Karpas-422 (cell line): ENCODE measurements around the gene PLEKHH2. TPM values are rescaled to one million over a fixed set of nuclear protein-coding genes. Genes with fewer than 3 reads are reported as not detected.
"Not testable (repeated sequence)": the region's sequence is repeated elsewhere in the genome, so short reads cannot be mapped to it uniquely, and the experiment has no call there.

Experiments used
- DNase-seq: peaks from one replicate; pipeline ENCODE4 v3.0.0-alpha.2; 2015
- H2AFZ ChIP-seq: fragments of 200-600 bp; sonication (generic); 2 replicates; pipeline ENCODE4 v1.6.1; 2014; ENCODE audit warnings: antibody characterized with exemption, low read length, mixed read lengths
- H3K27ac ChIP-seq: fragments of 200-600 bp; sonication (generic); 2 replicates; pipeline ENCODE4 v1.5.1; 2014; ENCODE audit warnings: mild to moderate bottlenecking, low read length, moderate library complexity
- H3K27me3 ChIP-seq: fragments of 200-600 bp; sonication (generic); 2 replicates; pipeline ENCODE4 v1.6.1; 2014; ENCODE audit warnings: low read length, mixed read lengths
- H3K36me3 ChIP-seq: fragments of 200-600 bp; sonication (generic); 2 replicates; pipeline ENCODE4 v1.6.1; 2014; ENCODE audit warnings: low read length, mixed read lengths; ENCODE audit not compliant: insufficient read depth
- H3K4me1 ChIP-seq: fragments of 200-600 bp; sonication (generic); 2 replicates; pipeline ENCODE4 v1.6.1; 2014; ENCODE audit warnings: mild to moderate bottlenecking, low read length, mixed read lengths
- H3K4me2 ChIP-seq: fragments of 200-600 bp; sonication (generic); 2 replicates; pipeline ENCODE4 v1.6.1; 2014; ENCODE audit warnings: low read length, low read depth, mild to moderate bottlenecking; ENCODE audit not compliant: poor library complexity, severe bottlenecking
- H3K4me3 ChIP-seq: fragments of 200-600 bp; sonication (generic); 2 replicates; pipeline ENCODE4 v1.5.1; 2014; ENCODE audit warnings: mild to moderate bottlenecking, antibody characterized with exemption, low read length, mixed read lengths
- H3K79me2 ChIP-seq: fragments of 200-600 bp; sonication (generic); 2 replicates; pipeline ENCODE4 v1.6.1; 2014; ENCODE audit warnings: mild to moderate bottlenecking, low read length, mixed read lengths
- H3K9ac ChIP-seq: fragments of 200-600 bp; sonication (generic); 2 replicates; pipeline ENCODE4 v1.6.0; 2014; ENCODE audit warnings: low read length
- H3K9me2 ChIP-seq: fragments of 200-600 bp; sonication (generic), shearing (Covaris generic); replicated peaks from 2 replicates; pipeline ENCODE4 v1.6.0; 2014; ENCODE audit warnings: mild to moderate bottlenecking, low read length, moderate library complexity; ENCODE audit not compliant: insufficient read depth
- H3K9me3 ChIP-seq: fragments of 300-700, 200-600 bp; sonication (generic); 2 replicates; pipeline ENCODE4 v1.6.1; 2014; ENCODE audit warnings: low read length, mixed read lengths
- H4K20me1 ChIP-seq: fragments of 200-600 bp; sonication (generic); 2 replicates; pipeline ENCODE4 v1.6.1; 2014; ENCODE audit warnings: mild to moderate bottlenecking, antibody characterized with exemption, low read length, low read depth; ENCODE audit not compliant: insufficient read depth
- total RNA-seq: library from RNA; depleted of rRNA; stranded (reverse); fragments of >200 nt; shearing (Covaris generic); gene quantifications from 2 replicates; pipeline ENCODE4 v1.2.3, GENCODE V29; 2014; ENCODE audit warnings: low replicate concordance

PLEKHH2 gene
- total RNA-seq, 1 experiment from 2014 or later: not detected

DNA sequence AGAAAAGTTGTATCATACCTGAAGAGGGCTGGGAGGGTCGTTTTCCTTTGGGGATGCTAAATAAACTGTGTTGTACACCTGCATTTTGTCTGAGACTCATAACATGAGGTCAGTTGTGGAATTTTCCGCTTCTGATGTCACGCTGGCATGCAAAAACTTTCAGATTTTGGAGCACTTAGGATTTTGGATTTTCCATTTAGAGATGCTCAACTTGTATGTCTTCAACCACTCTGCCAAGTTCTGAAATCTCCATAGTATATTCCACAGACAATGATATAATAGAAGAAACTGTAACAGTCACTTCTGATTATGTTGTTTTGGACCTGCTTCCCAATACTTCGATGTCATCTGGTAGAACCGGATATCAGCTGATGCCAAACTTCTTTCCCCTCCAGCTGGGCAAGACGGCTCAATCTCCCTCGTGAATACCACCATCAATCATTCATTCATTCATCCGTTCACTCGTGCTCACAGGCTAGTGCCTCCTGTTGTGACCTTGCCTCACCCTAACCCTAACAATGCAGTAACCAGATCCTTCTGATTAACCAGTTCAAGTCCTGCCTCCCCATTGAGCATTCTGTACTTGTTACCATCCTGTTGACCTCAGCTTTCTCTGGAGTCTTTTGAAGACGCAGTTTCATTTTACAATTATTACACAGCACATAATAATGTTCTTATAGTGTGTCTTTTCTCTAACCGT, 5.3 kb upstream of the PLEKHH2 start:
- no peak for DNase-seq
- Histone ChIP-seq H3K4me1 (0 out of 2 replicates have a peak, but pooled peaks cover 3% of the 10 kb centered on the region), H3K27ac (no peak overlapping the region), H2AFZ (no peak overlapping the region), H3K9ac (no peak overlapping the region), H3K4me2 (no peak overlapping the region), H3K36me3 (no peaks in the 10 kb centered on the region), H4K20me1 (no peaks in the 10 kb centered on the region), H3K4me3 (no peak overlapping the region), H3K9me3 (no peaks in the 10 kb centered on the region), H3K79me2 (no peaks in the 10 kb centered on the region), H3K27me3 (no peaks in the 10 kb centered on the region), H3K9me2 (no peaks in the 10 kb centered on the region)

DNA sequence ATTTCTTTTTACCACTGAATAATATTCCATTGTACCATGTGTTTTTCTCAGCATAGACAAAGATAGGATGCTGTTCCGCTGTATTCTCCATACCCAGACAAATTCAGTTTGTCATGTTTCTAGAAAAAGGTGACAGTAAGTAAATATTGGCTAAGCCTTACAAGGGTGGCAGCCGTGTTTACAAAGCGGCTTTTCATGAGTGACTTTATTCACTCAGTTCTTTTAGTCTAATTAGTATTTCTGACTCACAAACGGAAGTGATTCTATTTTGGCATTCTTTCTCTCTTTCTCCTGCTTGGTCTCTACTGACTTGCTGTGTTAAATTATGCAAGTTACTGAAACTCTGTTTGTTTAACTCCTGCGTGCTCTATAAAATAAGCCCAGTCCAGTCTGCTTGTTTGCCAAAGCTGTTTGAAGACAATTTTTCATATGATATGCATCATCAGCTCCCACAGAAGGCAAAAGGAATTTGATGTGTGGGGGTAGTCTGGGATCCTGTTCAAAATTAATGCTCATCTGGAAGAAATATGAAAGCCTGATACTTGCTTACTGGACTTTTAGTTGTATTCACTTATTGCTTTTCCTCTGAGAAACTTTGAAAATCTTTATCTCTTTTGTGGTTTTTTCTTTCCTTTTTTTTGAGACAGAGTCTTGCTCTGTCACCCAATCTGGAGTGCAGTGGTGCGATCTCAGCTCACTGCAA, 2.3 kb upstream of the PLEKHH2 start:
- Histone ChIP-seq H3K79me2 (no peaks in the 10 kb centered on the region), H3K4me1 (0 out of 2 replicates have a peak, but pooled peaks cover 3% of the 10 kb centered on the region), H3K4me3 (no peak overlapping the region), H3K9me2 (no peaks in the 10 kb centered on the region), H3K9ac (no peak overlapping the region), H3K27ac (no peak overlapping the region), H3K36me3 (no peaks in the 10 kb centered on the region), H2AFZ (no peak overlapping the region), H3K4me2 (no peak overlapping the region), H3K9me3 (0 out of 2 replicates have a peak, but pooled peaks cover 3% of the 10 kb centered on the region), H3K27me3 (no peaks in the 10 kb centered on the region), H4K20me1 (no peaks in the 10 kb centered on the region)
- no peak for DNase-seq

DNA sequence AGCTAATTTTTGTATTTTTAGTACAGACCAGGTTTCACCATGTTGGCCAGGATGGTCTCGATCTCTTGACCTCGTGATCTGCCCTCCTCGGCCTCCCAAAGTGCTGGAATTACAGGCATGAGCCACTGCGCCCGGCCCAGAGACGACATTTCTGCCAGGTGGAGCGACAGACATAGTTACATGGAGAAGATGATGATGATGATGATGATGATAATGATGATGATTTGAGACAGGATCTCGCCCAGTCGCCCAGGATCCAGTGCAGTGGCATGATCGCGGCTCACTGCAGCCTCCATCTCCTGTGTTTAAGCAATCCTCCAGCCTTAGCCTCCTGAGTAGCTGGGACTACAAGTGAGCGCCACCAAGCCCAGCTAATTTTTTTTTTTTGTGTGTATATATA, 907 bp upstream of the PLEKHH2 start:
- not testable (repeated sequence) for H3K36me3 ChIP-seq, H3K79me2 ChIP-seq, DNase-seq, H3K4me1 ChIP-seq, H3K27ac ChIP-seq, H3K9me3 ChIP-seq, H4K20me1 ChIP-seq, H3K4me2 ChIP-seq, H3K27me3 ChIP-seq, H3K4me3 ChIP-seq, H2AFZ ChIP-seq, H3K9me2 ChIP-seq, H3K9ac ChIP-seq

DNA sequence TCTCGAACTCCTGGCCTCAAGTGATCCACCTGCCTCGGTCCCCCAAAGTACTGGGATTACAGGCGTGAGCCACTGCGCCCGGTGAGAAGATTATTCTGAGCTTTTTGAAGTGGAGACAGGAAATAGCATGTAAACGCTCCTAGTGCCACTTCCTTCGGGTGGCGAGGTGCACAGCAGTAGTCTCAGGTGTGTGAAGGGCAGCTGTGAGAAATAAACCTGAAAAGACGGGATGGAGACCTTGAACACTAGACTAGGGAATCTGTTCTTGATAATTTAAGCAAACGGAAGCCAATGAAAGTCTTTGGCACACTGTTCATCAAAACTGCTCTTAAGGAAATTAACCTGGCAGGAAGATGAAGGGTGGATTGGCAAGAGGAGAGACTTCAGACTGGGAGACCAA, 439 bp upstream of the PLEKHH2 start:
- Histone ChIP-seq H2AFZ (no peak overlapping the region), H3K36me3 (no peaks in the 10 kb centered on the region), H3K27me3 (no peaks in the 10 kb centered on the region), H3K4me2 (no peak overlapping the region), H3K79me2 (no peaks in the 10 kb centered on the region), H3K4me1 (0 out of 2 replicates have a peak, but pooled peaks cover 3% of the 10 kb centered on the region), H3K4me3 (no peak overlapping the region), H3K9me2 (no peaks in the 10 kb centered on the region), H3K9me3 (0 out of 2 replicates have a peak, but pooled peaks cover 3% of the 10 kb centered on the region), H3K27ac (no peak overlapping the region), H4K20me1 (no peaks in the 10 kb centered on the region), H3K9ac (no peak overlapping the region)
- no peak for DNase-seq

DNA sequence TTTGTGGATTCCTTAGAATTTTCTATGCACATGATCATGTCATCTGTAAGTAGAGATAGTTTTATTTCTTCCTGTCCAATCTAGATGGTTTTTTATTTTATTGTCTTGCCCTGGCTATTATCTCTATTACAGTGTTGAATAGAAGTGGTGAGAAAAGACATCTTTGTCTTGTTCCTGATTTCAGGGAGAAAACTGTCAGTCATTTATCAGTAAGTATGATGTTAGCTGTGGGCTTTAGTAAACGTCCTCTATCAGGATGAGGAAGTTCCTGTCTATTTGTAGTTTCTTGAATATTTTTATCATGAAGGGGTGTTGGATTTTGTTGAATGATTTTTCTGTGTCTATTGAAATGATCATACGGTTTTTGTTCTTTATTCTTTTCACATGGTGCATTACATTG, 5.3 kb downstream of the PLEKHH2 start:
- Histone ChIP-seq H3K9ac (no peak overlapping the region), H3K9me2 (no peaks in the 10 kb centered on the region), H3K27ac (no peak overlapping the region), H3K9me3 (0 out of 2 replicates have a peak, but pooled peaks cover 3% of the 10 kb centered on the region), H3K4me2 (no peak overlapping the region), H2AFZ (no peak overlapping the region), H3K4me3 (no peak overlapping the region), H3K27me3 (no peaks in the 10 kb centered on the region), H4K20me1 (no peaks in the 10 kb centered on the region), H3K36me3 (no peaks in the 10 kb centered on the region), H3K4me1 (no peaks in the 10 kb centered on the region), H3K79me2 (no peaks in the 10 kb centered on the region)
- DNase-seq: no peak

DNA sequence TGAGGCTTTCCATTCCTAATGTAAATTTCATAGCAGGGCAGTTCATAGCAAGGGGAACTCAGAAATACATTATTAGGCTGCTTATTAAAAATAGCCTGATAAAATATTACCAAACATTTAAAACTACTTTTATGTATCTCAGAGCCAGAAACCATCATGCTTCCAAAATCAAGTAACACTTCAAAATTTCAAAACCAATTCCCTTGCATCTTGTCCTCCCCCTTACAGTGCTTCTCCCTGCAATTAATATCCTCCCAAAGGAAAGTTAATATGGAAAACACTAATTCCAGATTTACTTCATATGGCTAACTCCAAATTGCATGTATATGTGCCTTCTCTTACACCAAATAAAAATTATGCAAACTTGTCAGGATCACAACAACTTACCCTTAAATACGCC, 6.6 kb downstream of the PLEKHH2 start:
- Histone ChIP-seq H3K9ac (no peak overlapping the region), H3K4me3 (no peak overlapping the region), H3K9me2 (no peaks in the 10 kb centered on the region), H4K20me1 (no peaks in the 10 kb centered on the region), H3K79me2 (no peaks in the 10 kb centered on the region), H3K27ac (no peak overlapping the region), H3K4me2 (no peak overlapping the region), H3K9me3 (0 out of 2 replicates have a peak, but pooled peaks cover 3% of the 10 kb centered on the region), H3K36me3 (no peaks in the 10 kb centered on the region), H2AFZ (no peak overlapping the region), H3K27me3 (no peaks in the 10 kb centered on the region), H3K4me1 (no peaks in the 10 kb centered on the region)
- DNase-seq: no peak

DNA sequence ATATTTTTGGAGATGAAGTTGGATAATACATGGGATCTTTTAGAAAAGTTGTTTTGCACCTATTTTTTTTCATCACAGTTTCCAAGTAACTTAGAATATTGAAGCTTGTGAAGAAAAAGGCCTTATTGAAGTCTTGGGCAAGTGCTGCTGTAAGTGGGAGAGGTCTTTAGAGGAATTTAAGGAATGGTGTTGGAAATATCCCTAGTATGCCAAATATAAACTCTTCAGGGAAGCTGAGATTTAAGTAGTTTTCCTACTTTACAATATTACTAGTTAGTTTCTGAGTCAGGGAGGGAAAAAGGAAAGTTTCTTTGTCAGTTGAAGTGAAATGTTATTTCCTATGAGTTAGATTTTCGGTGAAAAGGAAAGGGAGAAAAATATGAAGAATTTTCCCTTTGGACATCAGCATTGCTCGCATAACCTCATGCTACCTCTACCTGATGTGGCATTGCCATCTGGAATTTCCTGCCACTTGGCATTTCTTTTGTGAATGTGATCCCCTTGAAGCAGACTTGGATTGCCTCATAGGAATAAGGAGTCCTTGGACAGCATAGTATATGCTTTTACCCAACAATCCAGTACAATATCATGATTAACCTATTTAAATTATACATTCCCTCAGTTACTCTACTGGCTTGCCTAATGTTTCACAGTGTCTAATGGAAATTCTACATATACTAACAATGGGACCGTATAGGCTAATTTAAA, 12.1 kb downstream of the PLEKHH2 start:
- no peaks in the 10 kb centered on the region for H3K36me3 ChIP-seq
- H3K4me2 ChIP-seq: no peak overlapping the region
- H3K4me3 ChIP-seq: no peak overlapping the region
- H2AFZ ChIP-seq: no peak overlapping the region
- no peaks in the 10 kb centered on the region for H3K9me2 ChIP-seq
- H3K9ac ChIP-seq: no peak overlapping the region
- DNase-seq: no peak
- H3K9me3 ChIP-seq: no peaks in the 10 kb centered on the region
- H3K79me2 ChIP-seq: no peaks in the 10 kb centered on the region
- H3K4me1 ChIP-seq: no peaks in the 10 kb centered on the region
- H4K20me1 ChIP-seq: no peaks in the 10 kb centered on the region
- no peak overlapping the region for H3K27ac ChIP-seq
- no peaks in the 10 kb centered on the region for H3K27me3 ChIP-seq

DNA sequence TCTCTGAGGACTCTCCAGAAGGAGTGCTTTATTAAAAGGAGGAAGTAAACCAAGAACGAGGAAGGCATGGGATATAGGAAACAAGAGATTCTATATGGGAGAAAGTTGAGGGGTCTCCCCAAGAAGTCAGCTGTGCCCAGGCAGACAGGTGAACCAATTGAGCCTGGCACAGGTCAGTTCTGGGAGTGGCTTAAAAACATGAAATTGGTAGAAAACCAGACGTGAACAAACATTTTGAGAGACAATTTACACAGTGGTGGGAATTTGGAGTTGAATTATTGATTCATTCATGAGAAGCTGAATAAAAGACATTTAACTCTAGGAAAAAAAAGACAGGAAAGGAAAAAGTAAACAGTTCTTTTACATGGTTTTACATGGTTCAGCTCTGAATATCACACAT, 16.4 kb downstream of the PLEKHH2 start:
- Histone ChIP-seq H2AFZ (no peak overlapping the region), H4K20me1 (no peaks in the 10 kb centered on the region), H3K9ac (no peak overlapping the region), H3K4me3 (no peak overlapping the region), H3K9me2 (no peaks in the 10 kb centered on the region), H3K4me2 (no peak overlapping the region), H3K9me3 (no peaks in the 10 kb centered on the region), H3K79me2 (no peaks in the 10 kb centered on the region), H3K36me3 (no peaks in the 10 kb centered on the region), H3K4me1 (no peaks in the 10 kb centered on the region), H3K27ac (no peak overlapping the region), H3K27me3 (no peaks in the 10 kb centered on the region)
- DNase-seq: no peak
